Liver (tissue), 3 donors: ENCODE data around the gene CALML5.
"Not testable (repeated sequence)": the region's sequence is repeated elsewhere in the genome, so short reads cannot be mapped to it uniquely, and the experiment has no call there.

Experiments used
- ATF3 ChIP-seq: IDR thresholded peaks from 2 replicates; pipeline ENCODE4 v1.6.1; 2016; ENCODE audit warnings: antibody characterized with exemption
- CTCF ChIP-seq: fragments of 150-350 bp; IDR thresholded peaks from 2 replicates; pipeline ENCODE4 v1.5.1; 2017; ENCODE audit warnings: improper control_type of control experiment, low read depth, low read length; ENCODE audit not compliant: missing input control
- EGR1 ChIP-seq, 2 donors: IDR thresholded peaks; 2 replicates each; pipeline ENCODE4 v1.6.1; 2016 to 2018; ENCODE audit warnings: antibody characterized with exemption in 2 of 2, low read depth in 2 of 2
- GABPA ChIP-seq, 2 donors: IDR thresholded peaks in 1 of 2; conservative IDR thresholded peaks in 1 of 2; 2 replicates each; pipeline ENCODE4 v1.6.1; 2016; ENCODE audit warnings: antibody characterized with exemption in 2 of 2, mild to moderate bottlenecking in 1 of 2, moderate library complexity in 1 of 2
- HNF4A ChIP-seq, 2 donors: conservative IDR thresholded peaks; 2 replicates each; pipeline ENCODE4 v1.6.1; 2016; ENCODE audit warnings: antibody characterized with exemption in 2 of 2, mild to moderate bottlenecking in 2 of 2
- HNF4G ChIP-seq: IDR thresholded peaks from 2 replicates; pipeline ENCODE4 v1.6.1; 2016; ENCODE audit warnings: antibody characterized with exemption
- JUND ChIP-seq, 2 donors: IDR thresholded peaks; 2 replicates each; pipeline ENCODE4 v1.6.1; 2016; ENCODE audit warnings: antibody characterized with exemption in 2 of 2
- MAX ChIP-seq: IDR thresholded peaks from 2 replicates; pipeline ENCODE4 v1.6.1; 2016; ENCODE audit warnings: antibody characterized with exemption
- RAD21 ChIP-seq, 2 donors: IDR thresholded peaks; 2 replicates each; pipeline ENCODE4 v1.6.1; 2016; ENCODE audit warnings: antibody characterized with exemption in 2 of 2, mild to moderate bottlenecking in 2 of 2
- SP1 ChIP-seq: IDR thresholded peaks from 2 replicates; pipeline ENCODE4 v1.6.1; 2018; ENCODE audit warnings: antibody characterized with exemption, mild to moderate bottlenecking
- TAF1 ChIP-seq: conservative IDR thresholded peaks from 2 replicates; pipeline ENCODE4 v1.6.1; 2016; ENCODE audit warnings: antibody characterized with exemption, mild to moderate bottlenecking
- ZBTB33 ChIP-seq: IDR thresholded peaks from 2 replicates; pipeline ENCODE4 v1.6.1; 2016; ENCODE audit warnings: antibody characterized with exemption
- donor health status: healthy.
- donor health status: healthy.

- TF ChIP-seq CTCF; HNF4G; SP1; MAX; ZBTB33; GABPA (IDR thresholded peaks at IDR 0.05 in 1 of 2, conservative IDR thresholded peaks at IDR 0.05 in 1 of 2); RAD21 (IDR thresholded peaks at IDR 0.05); EGR1 (IDR thresholded peaks at IDR 0.05; ENCODE audit: low read depth in 2 of 2); ATF3; TAF1; JUND (IDR thresholded peaks at IDR 0.05); HNF4A (conservative IDR thresholded peaks at IDR 0.05): not testable (repeated sequence)
Observed at GRCh38 chr10:5475974-5476807, 23.2 kb downstream of the CALML5 start.
